B cell (primary cell): ENCODE results near the gene FGD4. TPM values are rescaled to one million over a fixed set of nuclear protein-coding genes. Genes with fewer than 3 reads are reported as not detected.

Experiments used
- ATAC-seq: fragments of 200-7000 bp; cut with Tn5 transposase; one replicate; pipeline ENCODE4 v1.10.0; 2021; ENCODE audit warnings: low read depth, mild to moderate bottlenecking, moderate number of reproducible peaks, moderate library complexity
- CTCF ChIA-PET: fragments of 350-600 bp; sonication (Branson Sonifier 250); formaldehyde crosslinking; loops from one replicate; lab custom pipeline; 2021; ENCODE audit warnings: antibody characterized with exemption, inconsistent platforms; lab: Charles Lee
- POLR2A ChIA-PET: fragments of 350-600 bp; sonication (Branson Sonifier 250); formaldehyde crosslinking; loops from one replicate; lab custom pipeline; 2021; ENCODE audit warnings: antibody characterized with exemption; lab: Charles Lee
- DNase-seq: peaks from one replicate; pipeline ENCODE4 v3.0.0; 2013
- H2AFZ ChIP-seq: 2 replicates; pipeline ENCODE4 v1.6.1; 2012; ENCODE audit warnings: mild to moderate bottlenecking, low read depth, low read length; ENCODE audit not compliant: insufficient read depth, poor library complexity, severe bottlenecking
- H3K27ac ChIP-seq, 2 donors: 1 replicate in 1 of 2; 2 replicates in 1 of 2; pipeline ENCODE4 v1.5.1; 2012 to 2013; ENCODE audit warnings: low read length in 2 of 2, mild to moderate bottlenecking in 2 of 2, moderate library complexity in 1 of 2
- H3K27me3 ChIP-seq, 4 experiments: fragments of 200-600 bp in 1 of 4; sonication (generic) in 1 of 4; replicated peaks in 1 of 4; 1 replicate in 2 of 4; 2 replicates in 2 of 4; pipeline versions ENCODE4 v1.6.1 to v1.7.0; 2013 to 2016; ENCODE audit warnings: low read length in 3 of 4, mild to moderate bottlenecking in 2 of 4, mixed read lengths in 1 of 4, moderate library complexity in 1 of 4; ENCODE audit not compliant: insufficient read depth in 4 of 4, control insufficient read depth in 3 of 4; ENCODE audit errors: control extremely low read depth in 1 of 4
- H3K36me3 ChIP-seq, 2 experiments: replicated peaks in 1 of 2; 1 replicate in 1 of 2; 2 replicates in 1 of 2; pipeline versions ENCODE4 v1.6.1 to v1.7.1; 2013; ENCODE audit warnings: low read length in 1 of 2; ENCODE audit not compliant: insufficient read depth in 2 of 2, control insufficient read depth in 1 of 2; ENCODE audit errors: control extremely low read depth in 1 of 2, extremely low read depth in 1 of 2
- H3K4me1 ChIP-seq, 2 donors: fragments of 200-600 bp in 1 of 2; sonication (generic) in 1 of 2; 1 replicate in 1 of 2; 2 replicates in 1 of 2; pipeline versions ENCODE4 v1.5.1 to v1.6.1; 2013 to 2017; ENCODE audit warnings: low read length in 2 of 2; ENCODE audit not compliant: control insufficient read depth in 2 of 2, insufficient read depth in 2 of 2
- H3K4me2 ChIP-seq: replicated peaks from 2 replicates; pipeline ENCODE3; 2012; ENCODE audit warnings: mild to moderate bottlenecking, low read depth, low read length; ENCODE audit not compliant: poor library complexity, severe bottlenecking
- H3K4me3 ChIP-seq, 5 experiments: fragments of 200-600 bp in 1 of 5; sonication (generic) in 1 of 5; 1 replicate in 3 of 5; 2 replicates in 2 of 5; pipeline versions ENCODE4 v1.5.1 to v1.7.0; 2011 to 2016; ENCODE audit warnings: low read length in 4 of 5, mild to moderate bottlenecking in 4 of 5, low read depth in 2 of 5, control low read depth in 1 of 5, moderate library complexity in 1 of 5; ENCODE audit not compliant: insufficient read depth in 1 of 5; ENCODE audit errors: control extremely low read depth in 1 of 5, extremely low read depth in 1 of 5
- H3K79me2 ChIP-seq: fragments of 200-600 bp; sonication (generic); one replicate; pipeline ENCODE4 v1.6.0; 2016; ENCODE audit warnings: low read length; ENCODE audit not compliant: control insufficient read depth, insufficient read depth
- H3K9ac ChIP-seq: fragments of 200-600 bp; sonication (generic); 2 replicates; pipeline ENCODE4 v1.6.1; 2017; ENCODE audit warnings: mild to moderate bottlenecking, low read length, moderate library complexity
- H3K9me3 ChIP-seq, 3 donors: one replicate each; pipeline versions ENCODE4 v1.6.1 to v1.7.1; 2013; ENCODE audit warnings: low read length in 2 of 3; ENCODE audit not compliant: control insufficient read depth in 2 of 3, insufficient read depth in 1 of 3; ENCODE audit errors: control extremely low read depth in 1 of 3
- H4K20me1 ChIP-seq: 2 replicates; pipeline ENCODE4 v1.6.0; 2012; ENCODE audit warnings: mild to moderate bottlenecking, low read length; ENCODE audit not compliant: insufficient read depth, control insufficient read depth, poor library complexity, severe bottlenecking
- H3K27ac Mint-ChIP-seq: one replicate; pipeline ENCODE4 v1.8.0; 2021; ENCODE audit warnings: mixed read lengths
- H3K27me3 Mint-ChIP-seq: one replicate; pipeline ENCODE4 v1.8.0; 2021; ENCODE audit warnings: mixed read lengths
- H3K4me1 Mint-ChIP-seq: one replicate; pipeline ENCODE4 v1.8.0; 2021; ENCODE audit warnings: mixed read lengths
- H3K4me3 Mint-ChIP-seq: one replicate; pipeline ENCODE4 v1.8.0; 2021; ENCODE audit warnings: mixed read lengths
- H3K9me3 Mint-ChIP-seq: one replicate; pipeline ENCODE4 v1.8.0; 2022; ENCODE audit warnings: mixed read lengths; ENCODE audit not compliant: insufficient read depth
- EZH2 ChIP-seq: IDR thresholded peaks from 2 replicates; pipeline ENCODE4 v1.6.1; 2012; ENCODE audit warnings: borderline replicate concordance, low read depth, mild to moderate bottlenecking, moderate library complexity, low read length; ENCODE audit not compliant: insufficient read depth, poor library complexity, severe bottlenecking
- WGBS: methylation state at CpG from one replicate; pipeline ENCODE4 v1.1.5; 2013; ENCODE audit warnings: missing lambda C conversion rate; ENCODE audit not compliant: insufficient coverage; 5-methylcytosine and 5-hydroxymethylcytosine counted together
- intact Hi-C: fragments of 100-400 bp; cut with micrococcal nuclease; formaldehyde crosslinking; loops from one replicate; pipeline ENCODE4 v1.10.0; 2022
- polyA plus RNA-seq: library from polyadenylated mRNA; depleted of rRNA; stranded (reverse); fragments of >200 nt; gene quantifications from 2 replicates; pipeline ENCODE4 v1.2.3, GENCODE V29; 2012
- total RNA-seq, 2 donors: library from RNA; stranded (reverse); fragments of 120-200 nt in 1 of 2; gene quantifications; 1 replicate in 1 of 2; 2 replicates in 1 of 2; pipeline versions ENCODE4 v1.2.3 to v1.2.4, GENCODE V29; 2013 to 2022
- TF ChIP-seq, protein P1 (sequence below): fragments of 200-600 bp; IDR thresholded peaks from one replicate; pipeline ENCODE4 v1.8.0; 2022; ENCODE audit warnings: antibody characterized with exemption, mild to moderate bottlenecking

FGD4 gene
- total and polyA plus RNA-seq, 2 donors (not counting 1 experiment from before 2014, with no cell fraction given) = 2.1 to 2.8 TPM

DNA sequence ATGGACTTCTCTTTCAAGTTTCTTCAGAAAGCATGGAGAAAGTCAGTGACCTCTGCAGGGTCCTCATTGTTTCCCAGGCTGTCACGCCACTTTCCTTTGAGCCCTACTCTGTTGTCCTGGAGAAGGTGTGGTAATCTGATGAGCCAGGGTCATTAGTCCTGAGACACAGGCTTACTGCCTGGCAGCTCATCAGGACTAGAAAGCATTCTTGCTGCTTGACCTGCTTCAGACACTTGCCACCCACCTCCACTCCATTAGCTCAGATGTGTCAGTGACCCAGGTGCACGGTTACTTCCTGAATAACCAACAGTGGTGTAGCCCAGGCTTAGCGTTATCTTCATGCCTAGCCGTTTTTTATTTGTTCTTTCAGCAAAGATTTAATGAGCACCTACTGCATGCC is 93.9 kb downstream of the FGD4 start:
- H3K4me3 Mint-ChIP-seq = no peak overlapping the region
- no peak overlapping the region for H3K9ac ChIP-seq
- peaks cover 6% of the 10 kb centered on the region for H3K4me1 Mint-ChIP-seq
- intact Hi-C loops = no loop called here
- no peaks in the 10 kb centered on the region for H3K27me3 Mint-ChIP-seq
- H3K27ac ChIP-seq = no peak overlapping the region
- DNase-seq = no peak
- H4K20me1 ChIP-seq = no peaks in the 10 kb centered on the region
- ChIA-PET CTCF (no interaction called here), POLR2A (no interaction called here)
- H3K36me3 ChIP-seq = no peaks in the 10 kb centered on the region
- no peak overlapping the region for H3K4me2 ChIP-seq
- WGBS = 79% methylated on average over 2 of the region's 4 CpGs
- no peak overlapping the region for H3K27ac Mint-ChIP-seq
- H3K9me3 ChIP-seq = no peaks in the 10 kb centered on the region
- no peaks in the 10 kb centered on the region for H3K27me3 ChIP-seq
- H3K9me3 Mint-ChIP-seq = no peaks in the 10 kb centered on the region
- H3K79me2 ChIP-seq = no peaks in the 10 kb centered on the region
- no peak overlapping the region for H3K4me3 ChIP-seq
- no peak for ATAC-seq
- TF ChIP-seq, protein P1, sequence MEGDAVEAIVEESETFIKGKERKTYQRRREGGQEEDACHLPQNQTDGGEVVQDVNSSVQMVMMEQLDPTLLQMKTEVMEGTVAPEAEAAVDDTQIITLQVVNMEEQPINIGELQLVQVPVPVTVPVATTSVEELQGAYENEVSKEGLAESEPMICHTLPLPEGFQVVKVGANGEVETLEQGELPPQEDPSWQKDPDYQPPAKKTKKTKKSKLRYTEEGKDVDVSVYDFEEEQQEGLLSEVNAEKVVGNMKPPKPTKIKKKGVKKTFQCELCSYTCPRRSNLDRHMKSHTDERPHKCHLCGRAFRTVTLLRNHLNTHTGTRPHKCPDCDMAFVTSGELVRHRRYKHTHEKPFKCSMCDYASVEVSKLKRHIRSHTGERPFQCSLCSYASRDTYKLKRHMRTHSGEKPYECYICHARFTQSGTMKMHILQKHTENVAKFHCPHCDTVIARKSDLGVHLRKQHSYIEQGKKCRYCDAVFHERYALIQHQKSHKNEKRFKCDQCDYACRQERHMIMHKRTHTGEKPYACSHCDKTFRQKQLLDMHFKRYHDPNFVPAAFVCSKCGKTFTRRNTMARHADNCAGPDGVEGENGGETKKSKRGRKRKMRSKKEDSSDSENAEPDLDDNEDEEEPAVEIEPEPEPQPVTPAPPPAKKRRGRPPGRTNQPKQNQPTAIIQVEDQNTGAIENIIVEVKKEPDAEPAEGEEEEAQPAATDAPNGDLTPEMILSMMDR = no peak
- no peak for TF ChIP-seq EZH2
- peak overlapping the region; percentile 9 for H2AFZ ChIP-seq
- peaks cover 11 to 30% of the 10 kb centered on the region in 2 donors for H3K4me1 ChIP-seq

DNA sequence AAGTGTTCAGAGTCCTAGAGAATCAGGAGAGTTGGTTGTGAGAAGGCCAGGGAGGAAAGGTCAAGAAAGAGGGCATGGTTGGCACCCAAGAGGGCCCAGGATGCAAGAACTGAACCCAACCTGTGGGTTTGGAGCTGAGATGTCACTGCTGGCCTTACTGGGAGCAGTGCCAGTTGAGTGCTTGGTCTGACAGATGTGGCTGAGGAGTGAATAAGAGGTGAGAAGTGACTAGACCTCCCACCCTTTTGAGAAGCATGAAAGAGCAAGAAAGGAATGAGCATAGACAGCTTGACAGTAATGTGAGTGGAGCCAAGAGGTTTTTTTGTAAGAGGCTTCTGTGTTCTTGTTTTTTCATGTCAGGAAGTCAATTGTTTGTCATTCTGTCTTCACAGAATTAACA is 95.3 kb downstream of the FGD4 start:
- Histone ChIP-seq H3K27me3 (no peaks in the 10 kb centered on the region), H3K9ac (no peak overlapping the region), H2AFZ (no peak overlapping the region), H4K20me1 (no peaks in the 10 kb centered on the region), H3K4me3 (no peak overlapping the region), H3K4me2 (no peak overlapping the region), H3K4me1 (peaks cover 11 to 30% of the 10 kb centered on the region in 2 donors), H3K36me3 (no peaks in the 10 kb centered on the region), H3K27ac (no peak overlapping the region), H3K79me2 (no peaks in the 10 kb centered on the region), H3K9me3 (no peaks in the 10 kb centered on the region)
- no peaks in the 10 kb centered on the region for H3K9me3 Mint-ChIP-seq
- no peak overlapping the region for H3K4me3 Mint-ChIP-seq
- ChIA-PET CTCF (interaction anchor here (2.3 kb wide), 1 partner anchor 38 kb away, joined by 6 read pairs; no protein-coding TSS in a partner anchor), POLR2A (no interaction called here)
- no peaks in the 10 kb centered on the region for H3K27me3 Mint-ChIP-seq
- intact Hi-C loops = no loop called here
- no peak for ATAC-seq
- H3K4me1 Mint-ChIP-seq = peaks cover 6% of the 10 kb centered on the region
- H3K27ac Mint-ChIP-seq = no peak overlapping the region
- DNase-seq = no peak
- no peak for TF ChIP-seq EZH2
- TF ChIP-seq, protein P1 = no peak
